ENCODE data around the gene RGS5. TPM values are rescaled to one million over a fixed set of nuclear protein-coding genes. Genes with fewer than 3 reads are reported as not detected.

RGS5 gene
- total and polyA plus RNA-seq, 2 experiments from 2014 or later, result 23.4 to 48.3 TPM

DNA sequence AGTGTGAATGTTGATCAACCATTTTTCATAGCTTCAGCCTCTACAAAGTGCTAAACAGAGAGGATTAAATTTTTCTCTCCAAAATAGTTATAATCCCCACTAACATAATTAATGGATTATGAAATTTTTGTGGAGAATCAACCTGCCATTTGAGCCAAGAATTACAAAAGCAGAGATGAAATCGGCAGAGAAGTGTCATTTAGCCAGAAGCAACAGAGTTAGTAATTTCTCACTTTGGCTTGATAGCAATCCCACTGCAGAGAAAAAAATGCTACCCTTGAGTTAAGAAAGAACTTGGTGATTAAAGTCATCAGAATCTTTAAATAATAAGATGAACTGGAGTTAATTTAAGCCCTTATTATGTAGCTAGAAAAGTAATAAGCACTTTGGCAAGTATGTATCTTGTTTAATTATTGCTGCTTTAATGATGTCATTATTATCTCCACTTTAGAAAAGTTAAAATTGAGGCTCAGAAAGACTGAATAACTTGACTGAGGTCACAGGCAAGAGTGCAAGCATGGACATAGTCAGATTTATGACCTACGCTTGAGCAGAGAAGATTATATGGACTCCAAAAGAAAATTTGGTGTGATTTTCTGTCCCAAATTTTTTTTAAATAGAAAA is 96.2 kb downstream of the RGS5 start:
- Histone ChIP-seq H3K9me2 (ENCODE audit: insufficient read depth) (no peaks in the 10 kb centered on the region; the same call in 1 of the 2 replicates), H3K79me2 (replicated peaks; ENCODE audit: insufficient read depth) (no peaks in the 10 kb centered on the region), H3F3A (replicated peaks; ENCODE audit: low read depth) (no peaks in the 10 kb centered on the region), H2AFZ (no peak overlapping the region), H3K27ac (ENCODE audit: low read depth) (no peak overlapping the region), H3K4me1 (ENCODE audit: insufficient read depth) (no peaks in the 10 kb centered on the region), H3K4me2 (no peak overlapping the region), H4K20me1 (replicated peaks; ENCODE audit: insufficient read depth) (no peaks in the 10 kb centered on the region), H3K36me3 (ENCODE audit: insufficient read depth) (no peaks in the 10 kb centered on the region), H3K4me3 (no peak overlapping the region), H3K27me3 (ENCODE audit: insufficient read depth) (no peaks in the 10 kb centered on the region)
- Mint-ChIP-seq H3K27ac (no peak overlapping the region), H3K9me3 (peaks cover 18% of the 10 kb centered on the region; the same call in 2 of the 3 replicates), H3K4me1 (no peaks in the 10 kb centered on the region), H3K4me3 (no peak overlapping the region), H3K27me3 (ENCODE audit: insufficient read depth, low read depth, poor library complexity) (no peaks in the 10 kb centered on the region), H3K36me3 (ENCODE audit: low read depth) (peaks cover 4% of the 10 kb centered on the region; the same call in 2 of the 3 replicates)
- ATAC-seq (no peak), DNase-seq (ENCODE audit: low spot score) (no peak)
- no peak for TF ChIP-seq ZNF114 (CRISPR knock-in tag; IDR thresholded peaks at IDR 0.05)
- TF ChIP-seq, protein P1, sequence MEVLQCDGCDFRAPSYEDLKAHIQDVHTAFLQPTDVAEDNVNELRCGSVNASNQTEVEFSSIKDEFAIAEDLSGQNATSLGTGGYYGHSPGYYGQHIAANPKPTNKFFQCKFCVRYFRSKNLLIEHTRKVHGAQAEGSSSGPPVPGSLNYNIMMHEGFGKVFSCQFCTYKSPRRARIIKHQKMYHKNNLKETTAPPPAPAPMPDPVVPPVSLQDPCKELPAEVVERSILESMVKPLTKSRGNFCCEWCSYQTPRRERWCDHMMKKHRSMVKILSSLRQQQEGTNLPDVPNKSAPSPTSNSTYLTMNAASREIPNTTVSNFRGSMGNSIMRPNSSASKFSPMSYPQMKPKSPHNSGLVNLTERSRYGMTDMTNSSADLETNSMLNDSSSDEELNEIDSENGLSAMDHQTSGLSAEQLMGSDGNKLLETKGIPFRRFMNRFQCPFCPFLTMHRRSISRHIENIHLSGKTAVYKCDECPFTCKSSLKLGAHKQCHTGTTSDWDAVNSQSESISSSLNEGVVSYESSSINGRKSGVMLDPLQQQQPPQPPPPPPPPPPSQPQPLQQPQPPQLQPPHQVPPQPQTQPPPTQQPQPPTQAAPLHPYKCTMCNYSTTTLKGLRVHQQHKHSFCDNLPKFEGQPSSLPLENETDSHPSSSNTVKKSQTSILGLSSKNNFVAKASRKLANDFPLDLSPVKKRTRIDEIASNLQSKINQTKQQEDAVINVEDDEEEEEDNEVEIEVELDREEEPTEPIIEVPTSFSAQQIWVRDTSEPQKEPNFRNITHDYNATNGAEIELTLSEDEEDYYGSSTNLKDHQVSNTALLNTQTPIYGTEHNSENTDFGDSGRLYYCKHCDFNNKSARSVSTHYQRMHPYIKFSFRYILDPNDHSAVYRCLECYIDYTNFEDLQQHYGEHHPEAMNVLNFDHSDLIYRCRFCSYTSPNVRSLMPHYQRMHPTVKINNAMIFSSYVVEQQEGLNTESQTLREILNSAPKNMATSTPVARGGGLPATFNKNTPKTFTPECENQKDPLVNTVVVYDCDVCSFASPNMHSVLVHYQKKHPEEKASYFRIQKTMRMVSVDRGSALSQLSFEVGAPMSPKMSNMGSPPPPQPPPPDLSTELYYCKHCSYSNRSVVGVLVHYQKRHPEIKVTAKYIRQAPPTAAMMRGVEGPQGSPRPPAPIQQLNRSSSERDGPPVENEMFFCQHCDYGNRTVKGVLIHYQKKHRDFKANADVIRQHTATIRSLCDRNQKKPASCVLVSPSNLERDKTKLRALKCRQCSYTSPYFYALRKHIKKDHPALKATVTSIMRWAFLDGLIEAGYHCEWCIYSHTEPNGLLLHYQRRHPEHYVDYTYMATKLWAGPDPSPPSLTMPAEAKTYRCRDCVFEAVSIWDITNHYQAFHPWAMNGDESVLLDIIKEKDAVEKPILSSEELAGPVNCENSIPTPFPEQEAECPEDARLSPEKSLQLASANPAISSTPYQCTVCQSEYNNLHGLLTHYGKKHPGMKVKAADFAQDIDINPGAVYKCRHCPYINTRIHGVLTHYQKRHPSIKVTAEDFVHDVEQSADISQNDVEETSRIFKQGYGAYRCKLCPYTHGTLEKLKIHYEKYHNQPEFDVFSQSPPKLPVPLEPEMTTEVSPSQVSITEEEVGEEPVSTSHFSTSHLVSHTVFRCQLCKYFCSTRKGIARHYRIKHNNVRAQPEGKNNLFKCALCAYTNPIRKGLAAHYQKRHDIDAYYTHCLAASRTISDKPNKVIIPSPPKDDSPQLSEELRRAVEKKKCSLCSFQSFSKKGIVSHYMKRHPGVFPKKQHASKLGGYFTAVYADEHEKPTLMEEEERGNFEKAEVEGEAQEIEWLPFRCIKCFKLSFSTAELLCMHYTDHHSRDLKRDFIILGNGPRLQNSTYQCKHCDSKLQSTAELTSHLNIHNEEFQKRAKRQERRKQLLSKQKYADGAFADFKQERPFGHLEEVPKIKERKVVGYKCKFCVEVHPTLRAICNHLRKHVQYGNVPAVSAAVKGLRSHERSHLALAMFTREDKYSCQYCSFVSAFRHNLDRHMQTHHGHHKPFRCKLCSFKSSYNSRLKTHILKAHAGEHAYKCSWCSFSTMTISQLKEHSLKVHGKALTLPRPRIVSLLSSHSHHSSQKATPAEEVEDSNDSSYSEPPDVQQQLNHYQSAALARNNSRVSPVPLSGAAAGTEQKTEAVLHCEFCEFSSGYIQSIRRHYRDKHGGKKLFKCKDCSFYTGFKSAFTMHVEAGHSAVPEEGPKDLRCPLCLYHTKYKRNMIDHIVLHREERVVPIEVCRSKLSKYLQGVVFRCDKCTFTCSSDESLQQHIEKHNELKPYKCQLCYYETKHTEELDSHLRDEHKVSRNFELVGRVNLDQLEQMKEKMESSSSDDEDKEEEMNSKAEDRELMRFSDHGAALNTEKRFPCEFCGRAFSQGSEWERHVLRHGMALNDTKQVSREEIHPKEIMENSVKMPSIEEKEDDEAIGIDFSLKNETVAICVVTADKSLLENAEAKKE (CRISPR knock-in tag; IDR thresholded peaks at IDR 0.05), result no peak
- TF ChIP-seq POLR2AphosphoS5 (IDR thresholded peaks at IDR 0.05; ENCODE audit: low read depth), result no peak
- TF ChIP-seq JUNB (IDR thresholded peaks at IDR 0.05; ENCODE audit: unreplicated experiment), result no peak
- TF ChIP-seq EZH2 (IDR thresholded peaks at IDR 0.05; ENCODE audit: low read depth, unreplicated experiment), result no peak
- no peak for TF ChIP-seq NANOG (IDR thresholded peaks at IDR 0.05; ENCODE audit: borderline replicate concordance)
- no peak for TF ChIP-seq ZNF331 (CRISPR knock-in tag; IDR thresholded peaks at IDR 0.05; ENCODE audit: low read depth)
- TF ChIP-seq, protein P2, sequence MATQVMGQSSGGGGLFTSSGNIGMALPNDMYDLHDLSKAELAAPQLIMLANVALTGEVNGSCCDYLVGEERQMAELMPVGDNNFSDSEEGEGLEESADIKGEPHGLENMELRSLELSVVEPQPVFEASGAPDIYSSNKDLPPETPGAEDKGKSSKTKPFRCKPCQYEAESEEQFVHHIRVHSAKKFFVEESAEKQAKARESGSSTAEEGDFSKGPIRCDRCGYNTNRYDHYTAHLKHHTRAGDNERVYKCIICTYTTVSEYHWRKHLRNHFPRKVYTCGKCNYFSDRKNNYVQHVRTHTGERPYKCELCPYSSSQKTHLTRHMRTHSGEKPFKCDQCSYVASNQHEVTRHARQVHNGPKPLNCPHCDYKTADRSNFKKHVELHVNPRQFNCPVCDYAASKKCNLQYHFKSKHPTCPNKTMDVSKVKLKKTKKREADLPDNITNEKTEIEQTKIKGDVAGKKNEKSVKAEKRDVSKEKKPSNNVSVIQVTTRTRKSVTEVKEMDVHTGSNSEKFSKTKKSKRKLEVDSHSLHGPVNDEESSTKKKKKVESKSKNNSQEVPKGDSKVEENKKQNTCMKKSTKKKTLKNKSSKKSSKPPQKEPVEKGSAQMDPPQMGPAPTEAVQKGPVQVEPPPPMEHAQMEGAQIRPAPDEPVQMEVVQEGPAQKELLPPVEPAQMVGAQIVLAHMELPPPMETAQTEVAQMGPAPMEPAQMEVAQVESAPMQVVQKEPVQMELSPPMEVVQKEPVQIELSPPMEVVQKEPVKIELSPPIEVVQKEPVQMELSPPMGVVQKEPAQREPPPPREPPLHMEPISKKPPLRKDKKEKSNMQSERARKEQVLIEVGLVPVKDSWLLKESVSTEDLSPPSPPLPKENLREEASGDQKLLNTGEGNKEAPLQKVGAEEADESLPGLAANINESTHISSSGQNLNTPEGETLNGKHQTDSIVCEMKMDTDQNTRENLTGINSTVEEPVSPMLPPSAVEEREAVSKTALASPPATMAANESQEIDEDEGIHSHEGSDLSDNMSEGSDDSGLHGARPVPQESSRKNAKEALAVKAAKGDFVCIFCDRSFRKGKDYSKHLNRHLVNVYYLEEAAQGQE (IDR thresholded peaks at IDR 0.05; ENCODE audit: unreplicated experiment), result no peak
- TF ChIP-seq CREB1 (CRISPR knock-in tag; IDR thresholded peaks at IDR 0.05; ENCODE audit: low read depth), result no peak
- no peak for TF ChIP-seq STAT1 (IDR thresholded peaks at IDR 0.05; ENCODE audit: unreplicated experiment)
- TF ChIP-seq EZH2phosphoT487 (IDR thresholded peaks at IDR 0.05; ENCODE audit: unreplicated experiment), result no peak
- TF ChIP-seq, protein P3, sequence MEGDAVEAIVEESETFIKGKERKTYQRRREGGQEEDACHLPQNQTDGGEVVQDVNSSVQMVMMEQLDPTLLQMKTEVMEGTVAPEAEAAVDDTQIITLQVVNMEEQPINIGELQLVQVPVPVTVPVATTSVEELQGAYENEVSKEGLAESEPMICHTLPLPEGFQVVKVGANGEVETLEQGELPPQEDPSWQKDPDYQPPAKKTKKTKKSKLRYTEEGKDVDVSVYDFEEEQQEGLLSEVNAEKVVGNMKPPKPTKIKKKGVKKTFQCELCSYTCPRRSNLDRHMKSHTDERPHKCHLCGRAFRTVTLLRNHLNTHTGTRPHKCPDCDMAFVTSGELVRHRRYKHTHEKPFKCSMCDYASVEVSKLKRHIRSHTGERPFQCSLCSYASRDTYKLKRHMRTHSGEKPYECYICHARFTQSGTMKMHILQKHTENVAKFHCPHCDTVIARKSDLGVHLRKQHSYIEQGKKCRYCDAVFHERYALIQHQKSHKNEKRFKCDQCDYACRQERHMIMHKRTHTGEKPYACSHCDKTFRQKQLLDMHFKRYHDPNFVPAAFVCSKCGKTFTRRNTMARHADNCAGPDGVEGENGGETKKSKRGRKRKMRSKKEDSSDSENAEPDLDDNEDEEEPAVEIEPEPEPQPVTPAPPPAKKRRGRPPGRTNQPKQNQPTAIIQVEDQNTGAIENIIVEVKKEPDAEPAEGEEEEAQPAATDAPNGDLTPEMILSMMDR (conservative IDR thresholded peaks at IDR 0.05; ENCODE audit: low read depth in 2 of 2), result no peak
- TF ChIP-seq, protein P4, sequence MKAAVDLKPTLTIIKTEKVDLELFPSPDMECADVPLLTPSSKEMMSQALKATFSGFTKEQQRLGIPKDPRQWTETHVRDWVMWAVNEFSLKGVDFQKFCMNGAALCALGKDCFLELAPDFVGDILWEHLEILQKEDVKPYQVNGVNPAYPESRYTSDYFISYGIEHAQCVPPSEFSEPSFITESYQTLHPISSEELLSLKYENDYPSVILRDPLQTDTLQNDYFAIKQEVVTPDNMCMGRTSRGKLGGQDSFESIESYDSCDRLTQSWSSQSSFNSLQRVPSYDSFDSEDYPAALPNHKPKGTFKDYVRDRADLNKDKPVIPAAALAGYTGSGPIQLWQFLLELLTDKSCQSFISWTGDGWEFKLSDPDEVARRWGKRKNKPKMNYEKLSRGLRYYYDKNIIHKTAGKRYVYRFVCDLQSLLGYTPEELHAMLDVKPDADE (IDR thresholded peaks at IDR 0.05), result no peak
